Endothelial cell of umbilical vein (primary cell): Measurements from ENCODE around the gene MNAT1. TPM values are rescaled to one million over a fixed set of nuclear protein-coding genes. Genes with fewer than 3 reads are reported as not detected.

Experiments used
- BruUV-seq: library from RNA; stranded (reverse); fragments of 400-500 nt; replicated peaks from 2 replicates; lab custom pipeline; 2021; lab: Mats Ljungman, UMichigan
- CTCF ChIA-PET: fragments of 300-600, 350-600 bp; sonication (Branson Sonifier 250); formaldehyde crosslinking; loops from one replicate; lab custom pipeline; 2021; ENCODE audit warnings: antibody characterized with exemption, inconsistent platforms; lab: Charles Lee
- POLR2A ChIA-PET: fragments of 300-600, 350-600 bp; sonication (Branson Sonifier 250); formaldehyde crosslinking; loops from one replicate; lab custom pipeline; 2021; ENCODE audit warnings: antibody characterized with exemption, inconsistent platforms; lab: Charles Lee
- DNase-seq: peaks from one replicate; pipeline ENCODE4 v3.0.0-alpha.2; 2011; ENCODE audit warnings: low read depth, low spot score
- FAIRE-seq: peaks from 2 replicates; lab custom pipeline; 2011; peaks lifted over from hg19 to GRCh38; lab: Jason Lieb, UNC
- H2AFZ ChIP-seq: 2 replicates; pipeline ENCODE4 v1.6.0; 2012; ENCODE audit warnings: low read depth, low read length, control low read depth, inconsistent platforms
- H3K27ac ChIP-seq: 2 replicates; pipeline ENCODE4 v1.5.1; 2011; ENCODE audit warnings: low read depth, mild to moderate bottlenecking, control low read depth, low read length, moderate library complexity; ENCODE audit not compliant: insufficient read depth
- H3K27me3 ChIP-seq, 2 experiments: 2 replicates each; pipeline versions ENCODE4 v1.6.0 to v1.6.1; 2011; ENCODE audit warnings: low read length in 2 of 2, mixed read lengths in 1 of 2; ENCODE audit not compliant: control insufficient read depth in 2 of 2, insufficient read depth in 2 of 2
- H3K36me3 ChIP-seq, 2 experiments: 2 replicates in 1 of 2; 3 replicates in 1 of 2; pipeline ENCODE4 v1.5.1; 2011; ENCODE audit warnings: low read length in 2 of 2, mild to moderate bottlenecking in 1 of 2, moderate library complexity in 1 of 2; ENCODE audit not compliant: control insufficient read depth in 2 of 2, insufficient read depth in 2 of 2; ENCODE audit errors: extremely low read depth in 1 of 2
- H3K4me1 ChIP-seq: 3 replicates; pipeline ENCODE4 v1.5.1; 2011; ENCODE audit warnings: mild to moderate bottlenecking, low read length; ENCODE audit not compliant: control insufficient read depth, insufficient read depth; ENCODE audit errors: extremely low read depth
- H3K4me2 ChIP-seq: 2 replicates; pipeline ENCODE4 v1.6.1; 2011; ENCODE audit warnings: low read length, control low read depth, mixed read lengths; ENCODE audit not compliant: insufficient read depth
- H3K4me3 ChIP-seq, 3 experiments: fragments of 200-600 bp in 1 of 3; sonication (generic), shearing (Covaris generic) in 1 of 3; replicated peaks in 1 of 3; 2 replicates each; pipeline ENCODE4 v1.5.1; 2011 to 2016; ENCODE audit warnings: control low read depth in 3 of 3, low read length in 3 of 3, mild to moderate bottlenecking in 2 of 3, inconsistent platforms in 1 of 3, low read depth in 1 of 3, moderate library complexity in 1 of 3; ENCODE audit not compliant: insufficient read depth in 1 of 3
- H3K79me2 ChIP-seq: 2 replicates; pipeline ENCODE4 v1.6.0; 2012; ENCODE audit warnings: low read length, inconsistent platforms; ENCODE audit not compliant: control insufficient read depth, insufficient read depth
- H3K9ac ChIP-seq: replicated peaks from 2 replicates; pipeline ENCODE3; 2011; ENCODE audit warnings: low read length, control low read depth; ENCODE audit not compliant: insufficient read depth; ENCODE audit errors: extremely low read depth
- H3K9me1 ChIP-seq: replicated peaks from 3 replicates; pipeline ENCODE4 v1.6.0; 2011; ENCODE audit warnings: mild to moderate bottlenecking, low read length; ENCODE audit not compliant: control insufficient read depth, insufficient read depth; ENCODE audit errors: extremely low read depth
- H3K9me3 ChIP-seq: replicated peaks from 2 replicates; pipeline ENCODE4 v1.5.1; 2012; ENCODE audit warnings: low read length, inconsistent platforms; ENCODE audit not compliant: control insufficient read depth, insufficient read depth
- H4K20me1 ChIP-seq: replicated peaks from 2 replicates; pipeline ENCODE3; 2011; ENCODE audit warnings: mild to moderate bottlenecking, low read length; ENCODE audit not compliant: control insufficient read depth, insufficient read depth; ENCODE audit errors: extremely low read depth
- CTCF ChIP-seq, 2 donors: IDR thresholded peaks; 1 replicate in 1 of 2; 2 replicates in 1 of 2; pipeline ENCODE4 v1.5.1; 2011; ENCODE audit warnings: low read length in 2 of 2, mild to moderate bottlenecking in 2 of 2, moderate library complexity in 2 of 2, control low read depth in 1 of 2, inconsistent platforms in 1 of 2, low read depth in 1 of 2; ENCODE audit not compliant: insufficient read depth in 1 of 2; ENCODE audit errors: extremely low read depth in 1 of 2
- EZH2 ChIP-seq: IDR thresholded peaks from 2 replicates; pipeline ENCODE4 v1.6.1; 2012; ENCODE audit warnings: borderline replicate concordance, low read depth, mild to moderate bottlenecking, moderate library complexity, low read length, inconsistent platforms; ENCODE audit not compliant: severe bottlenecking
- FOS ChIP-seq: IDR thresholded peaks from 2 replicates; pipeline ENCODE4 v1.6.1; 2011; ENCODE audit warnings: mild to moderate bottlenecking, low read length, moderate library complexity, borderline replicate concordance; ENCODE audit not compliant: insufficient read depth
- GATA2 ChIP-seq: IDR thresholded peaks from 2 replicates; pipeline ENCODE4 v1.7.0; 2011; ENCODE audit warnings: low read depth, mild to moderate bottlenecking, moderate library complexity, mixed read lengths, low read length; ENCODE audit not compliant: insufficient read length, insufficient read depth
- MAX ChIP-seq: IDR thresholded peaks from 2 replicates; pipeline ENCODE4 v1.6.1; 2011; ENCODE audit not compliant: insufficient read depth, insufficient read length
- POLR2AphosphoS5 ChIP-seq: IDR thresholded peaks from 2 replicates; pipeline ENCODE4 v1.6.1; 2012; ENCODE audit warnings: low read depth, mild to moderate bottlenecking, control low read depth, low read length, moderate library complexity; ENCODE audit not compliant: insufficient read depth
- dilution Hi-C: fragments of 300-500 bp; cut with MboI; formaldehyde crosslinking; loops from one replicate; pipeline ENCODE4 v1.15.0; 2019; ENCODE audit warnings: low sequenced_read_pairs; ENCODE audit not compliant: extremely low pct_ligation_motif_present
- intact Hi-C: fragments of 100-400 bp; cut with micrococcal nuclease; formaldehyde crosslinking; loops from one replicate; pipeline ENCODE4 v1.10.0; 2022
- polyA plus RNA-seq, 4 experiments: library from polyadenylated mRNA; depleted of rRNA in 3 of 4; stranded (reverse) in 3 of 4; unstranded in 1 of 4; fragments of >200 nt; gene quantifications; 2 replicates each; pipeline versions ENCODE4 v1.2.1 to v1.2.3, GENCODE V29; 2011 to 2012; ENCODE audit warnings: missing spikeins in 1 of 4
- total RNA-seq: library from RNA; stranded (reverse); gene quantifications from 2 replicates; pipeline ENCODE4 v1.2.3, GENCODE V29; 2021

MNAT1 gene
- total and polyA plus RNA-seq, 2 donors (not counting 3 experiments of a cell fraction or from before 2014, with no cell fraction given): 35.7 to 55.7 TPM

- Histone ChIP-seq H3K9ac (no peak overlapping the region), H3K79me2 (no peaks in the 10 kb centered on the region), H3K36me3 (peaks cover 0 to 3% of the 10 kb centered on the region in 2 experiments), H3K9me1 (no peaks in the 10 kb centered on the region), H3K27me3 (no peaks in the 10 kb centered on the region), H3K27ac (no peak overlapping the region), H3K4me2 (no peak overlapping the region), H3K9me3 (no peaks in the 10 kb centered on the region), H3K4me1 (no peaks in the 10 kb centered on the region), H4K20me1 (no peaks in the 10 kb centered on the region), H2AFZ (no peak overlapping the region), H3K4me3 (no peak overlapping the region)
- ChIA-PET POLR2A (no interaction called here), CTCF (no interaction called here)
- no TSS peak for BruUV-seq
- DNase-seq (no peak), FAIRE-seq (no peak)
- intact Hi-C loops: no loop called here
- dilution Hi-C loops: no loop called here
- no peak for TF ChIP-seq GATA2
- no peak for TF ChIP-seq CTCF (IDR thresholded peaks at IDR 0.05; ENCODE audit: extremely low read depth in 1 of 2, insufficient read depth in 1 of 2, low read depth in 1 of 2, low read length in 2 of 2)
- no peak for TF ChIP-seq POLR2AphosphoS5
- TF ChIP-seq MAX: no peak
- no peak for TF ChIP-seq FOS
- no peak for TF ChIP-seq EZH2
Measured at GRCh38 chr14:60710494-60710893, 24.1 kb upstream of the MNAT1 start.
